ENCODE results near the gene GET3. TPM values are rescaled to one million over a fixed set of nuclear protein-coding genes. Genes with fewer than 3 reads are reported as not detected.

GET3 gene
- polyA plus RNA-seq, 2 of the 4 experiments (the other 2 are of a cell fraction): 87.0 to 91.7 TPM

DNA sequence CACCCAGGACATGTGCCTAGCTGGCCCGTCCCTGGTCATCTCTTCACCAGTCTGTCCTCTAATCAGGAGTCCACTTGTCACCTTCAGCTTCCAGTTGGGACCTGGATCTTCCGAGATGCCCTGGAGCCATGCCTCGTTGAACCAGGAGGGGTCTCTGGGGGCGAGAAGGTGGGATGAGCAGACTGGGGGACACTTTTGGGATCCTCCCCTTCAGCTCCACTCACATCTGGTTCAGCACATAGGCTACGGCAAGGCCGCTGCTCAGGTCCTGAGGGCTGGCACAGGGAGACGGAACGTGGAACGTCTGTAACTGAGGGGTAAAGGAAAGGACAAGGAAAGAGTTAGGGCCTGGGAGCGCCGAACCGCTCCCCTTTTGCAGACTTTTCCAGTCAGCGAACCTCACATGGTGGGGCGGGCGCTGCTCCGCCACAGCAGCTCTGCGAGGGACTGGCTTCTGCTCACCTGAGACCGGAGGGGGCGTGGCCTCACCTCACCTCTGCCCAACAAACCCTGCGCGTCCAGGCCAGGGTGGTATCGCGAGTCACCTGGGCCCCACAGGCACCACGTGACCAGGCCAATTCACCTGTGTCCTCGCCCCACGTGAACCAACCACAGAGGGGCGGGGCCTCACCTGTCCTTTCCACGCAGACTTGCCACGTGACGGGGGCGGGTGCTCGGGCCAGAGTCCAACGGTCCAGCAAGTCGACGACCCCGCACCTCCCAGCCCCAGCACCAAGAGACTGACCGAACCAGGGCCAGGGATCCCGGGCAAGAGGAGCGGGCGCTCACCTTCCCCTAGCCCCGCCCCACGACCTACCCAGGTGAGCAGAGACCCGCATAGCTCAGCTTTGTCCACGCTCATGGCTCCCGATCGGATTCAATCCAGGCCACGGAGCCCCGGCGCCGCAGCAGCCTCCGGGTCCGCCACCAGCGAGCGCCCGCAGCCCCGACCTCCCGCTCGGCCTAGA lies 37.6 kb downstream of the GET3 start, which contains the start of gene HOOK2:
Gene HOOK2 (minus strand): TSS at position 965 of the 968 bp plus-strand sequence. CDS start 103 bp downstream, at position 862.
- Histone ChIP-seq H3K4me1 (peaks cover 27% of the 10 kb centered on the region), H3K4me2 (peak within 1 kb of the TSS; percentile 95), H3K4me3 (peak within 1 kb of the TSS; percentile 71), H3K27ac (peak within 1 kb of the TSS; percentile 76 to 99), H3K9me3 (no peaks in the 10 kb centered on the region)
- no peak for TF ChIP-seq BHLHE40 (IDR thresholded peaks at IDR 0.05; ENCODE audit: low read depth, low read length)
- no peak for TF ChIP-seq FOSL2 (IDR thresholded peaks at IDR 0.05)
- TF ChIP-seq FOSL2 (CRISPR knock-in tag; IDR thresholded peaks at IDR 0.05): no peak
- TF ChIP-seq, protein P1, sequence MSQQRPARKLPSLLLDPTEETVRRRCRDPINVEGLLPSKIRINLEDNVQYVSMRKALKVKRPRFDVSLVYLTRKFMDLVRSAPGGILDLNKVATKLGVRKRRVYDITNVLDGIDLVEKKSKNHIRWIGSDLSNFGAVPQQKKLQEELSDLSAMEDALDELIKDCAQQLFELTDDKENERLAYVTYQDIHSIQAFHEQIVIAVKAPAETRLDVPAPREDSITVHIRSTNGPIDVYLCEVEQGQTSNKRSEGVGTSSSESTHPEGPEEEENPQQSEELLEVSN (IDR thresholded peaks at IDR 0.05; ENCODE audit: borderline replicate concordance, low read depth): no peak
- TF ChIP-seq USF2 (IDR thresholded peaks at IDR 0.05): peak; percentile 80
- TF ChIP-seq HEYL (CRISPR knock-in tag; IDR thresholded peaks at IDR 0.05): no peak
- POLR2A ChIA-PET: interaction anchor here (2.3 kb wide), 1 partner anchor 17 kb away, joined by 7 read pairs; the partner anchor contains the start of gene JUNB
- no peak for DNase-seq (ENCODE audit: low read depth in 1 of 2, low spot score in 1 of 2)
- FAIRE-seq: no peak
- no peak for ATAC-seq
- 56% methylated on average over 22 of the region's 58 CpGs for WGBS (ENCODE audit: missing lambda C conversion rate)
- CTCF ChIA-PET: interaction anchor here (1.6 to 29.7 kb wide), 4 partner anchors 13 to 72 kb away, joined by 3 to 901 read pairs (median 370); partner anchors contain the start of genes BEST2, GET3, JUNB and PRDX2

DNA sequence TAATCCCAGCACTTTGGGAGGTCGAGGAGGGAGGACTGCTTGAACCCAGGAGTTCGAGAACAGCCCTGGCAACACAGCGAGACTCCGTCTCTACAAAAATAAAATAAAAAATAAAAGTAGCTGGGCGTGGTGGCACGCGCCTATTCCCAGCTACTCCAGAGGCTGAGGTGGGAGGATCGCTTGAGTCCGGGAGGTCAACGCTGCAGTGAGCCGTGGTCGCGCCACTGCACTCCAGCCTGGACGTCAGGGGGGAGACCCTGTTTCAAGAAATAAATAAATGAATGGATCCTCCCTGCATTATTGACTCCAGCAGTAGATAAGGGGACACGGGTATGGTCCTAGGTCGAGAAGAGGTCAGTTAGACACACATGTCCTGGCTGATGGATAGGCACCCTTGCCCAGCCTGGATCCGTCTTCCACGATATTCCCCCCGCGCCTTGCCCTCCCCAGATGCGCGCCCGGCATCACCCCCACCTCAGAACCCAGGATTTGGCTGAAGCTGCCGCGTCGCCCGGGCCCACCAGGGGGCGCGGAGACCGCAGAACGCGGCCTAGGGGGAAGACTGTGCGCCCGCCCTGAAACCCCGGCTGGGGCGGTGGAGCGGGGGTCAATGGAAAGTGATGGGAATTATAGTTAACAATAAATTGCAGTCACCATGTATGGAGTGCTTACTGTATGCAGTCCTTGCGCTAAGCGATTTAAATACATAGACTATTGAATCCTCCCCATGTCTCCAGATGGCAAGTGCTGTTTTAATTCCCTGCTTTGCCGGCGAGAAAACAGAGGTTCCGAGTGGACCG lies 40.1 kb downstream of the GET3 start:
- peak in 1 of 2 experiments; percentile 77 for DNase-seq (ENCODE audit: low read depth in 1 of 2, low spot score in 1 of 2)
- Histone ChIP-seq H3K9me3 (no peaks in the 10 kb centered on the region), H3K27ac (peak overlapping the region; percentile 91 to 99), H3K4me2 (peak overlapping the region; percentile 86), H3K4me1 (peaks cover 40% of the 10 kb centered on the region), H3K4me3 (peak overlapping the region; percentile 55)
- POLR2A ChIA-PET: interaction anchor here (1.0 to 3.9 kb wide), 3 partner anchors 11 to 40 kb away, joined by 3 to 122 read pairs (median 24); partner anchors contain the start of genes GET3 and JUNB
- WGBS (ENCODE audit: missing lambda C conversion rate): 14% methylated on average over 26 of the region's 43 CpGs
- FAIRE-seq: no peak
- CTCF ChIA-PET: interaction anchor here (0.6 to 29.7 kb wide), 11 partner anchors 10 to 105 kb away, joined by 3 to 901 read pairs (median 5); partner anchors contain the start of genes BEST2, GET3, JUNB and PRDX2
- ATAC-seq: peak; percentile 56 to 75
- no peak; a peak in 1 of 5 replicates for TF ChIP-seq JUN (IDR thresholded peaks at IDR 0.05)
- no peak for TF ChIP-seq ZNF302 (CRISPR knock-in tag; IDR thresholded peaks at IDR 0.05)
- no peak for TF ChIP-seq EHMT2 (IDR thresholded peaks at IDR 0.05; ENCODE audit: low read depth)
- TF ChIP-seq KDM5A (IDR thresholded peaks at IDR 0.05): no peak
- TF ChIP-seq HOXA7 (CRISPR knock-in tag; IDR thresholded peaks at IDR 0.05): no peak
- no peak for TF ChIP-seq ZC3H11A (IDR thresholded peaks at IDR 0.05)
- TF ChIP-seq MAZ (IDR thresholded peaks at IDR 0.05; ENCODE audit: borderline replicate concordance, low read depth, low read length): peak; percentile 16; the same call in 1 of the 2 replicates
- no peak for TF ChIP-seq MAFK (IDR thresholded peaks at IDR 0.05; ENCODE audit: partially characterized antibody)
- TF ChIP-seq HOXB13 (CRISPR knock-in tag; IDR thresholded peaks at IDR 0.05; ENCODE audit: low read depth): no peak
- 0 out of 2 replicates have a peak, but pooled peaks have one; percentile 58 for TF ChIP-seq HMGXB4 (CRISPR knock-in tag; IDR thresholded peaks at IDR 0.05; ENCODE audit: borderline replicate concordance)
- no peak for TF ChIP-seq CBX8 (IDR thresholded peaks at IDR 0.05)
- TF ChIP-seq PHF8 (IDR thresholded peaks at IDR 0.05; ENCODE audit: borderline replicate concordance, low read depth): no peak
- TF ChIP-seq HEYL (CRISPR knock-in tag; IDR thresholded peaks at IDR 0.05): no peak
- TF ChIP-seq ESRRA (IDR thresholded peaks at IDR 0.05; ENCODE audit: borderline replicate concordance, low read length): no peak
- TF ChIP-seq FOXS1 (CRISPR knock-in tag; IDR thresholded peaks at IDR 0.05): no peak
- TF ChIP-seq, protein P2, sequence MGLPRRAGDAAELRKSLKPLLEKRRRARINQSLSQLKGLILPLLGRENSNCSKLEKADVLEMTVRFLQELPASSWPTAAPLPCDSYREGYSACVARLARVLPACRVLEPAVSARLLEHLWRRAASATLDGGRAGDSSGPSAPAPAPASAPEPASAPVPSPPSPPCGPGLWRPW (IDR thresholded peaks at IDR 0.05): no peak
- no peak for TF ChIP-seq RFX5 (IDR thresholded peaks at IDR 0.05)
- TF ChIP-seq FOSL2 (IDR thresholded peaks at IDR 0.05): no peak
- TF ChIP-seq FOSL2 (CRISPR knock-in tag; IDR thresholded peaks at IDR 0.05): 0 out of 2 replicates have a peak, but pooled peaks have one; percentile 6
- TF ChIP-seq, protein P3, sequence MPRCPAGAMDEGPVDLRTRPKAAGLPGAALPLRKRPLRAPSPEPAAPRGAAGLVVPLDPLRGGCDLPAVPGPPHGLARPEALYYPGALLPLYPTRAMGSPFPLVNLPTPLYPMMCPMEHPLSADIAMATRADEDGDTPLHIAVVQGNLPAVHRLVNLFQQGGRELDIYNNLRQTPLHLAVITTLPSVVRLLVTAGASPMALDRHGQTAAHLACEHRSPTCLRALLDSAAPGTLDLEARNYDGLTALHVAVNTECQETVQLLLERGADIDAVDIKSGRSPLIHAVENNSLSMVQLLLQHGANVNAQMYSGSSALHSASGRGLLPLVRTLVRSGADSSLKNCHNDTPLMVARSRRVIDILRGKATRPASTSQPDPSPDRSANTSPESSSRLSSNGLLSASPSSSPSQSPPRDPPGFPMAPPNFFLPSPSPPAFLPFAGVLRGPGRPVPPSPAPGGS (IDR thresholded peaks at IDR 0.05): no peak
- TF ChIP-seq RAD21 (conservative IDR thresholded peaks at IDR 0.05 in 1 of 2, IDR thresholded peaks at IDR 0.05 in 1 of 2): peak; percentile 75 to 80
- TF ChIP-seq RNF2 (IDR thresholded peaks at IDR 0.05; ENCODE audit: borderline replicate concordance, low read depth): no peak
- no peak for TF ChIP-seq TP53 (CRISPR knock-in tag; IDR thresholded peaks at IDR 0.05)
- TF ChIP-seq JUNB (IDR thresholded peaks at IDR 0.05): no peak
- no peak for TF ChIP-seq CHD2 (IDR thresholded peaks at IDR 0.05; ENCODE audit: low read length, partially characterized antibody)

All from A549 (cell line).